Neural progenitor cell (in vitro differentiated cells): ENCODE data around the gene ASXL1. TPM values are rescaled to one million over a fixed set of nuclear protein-coding genes. Genes with fewer than 3 reads are reported as not detected.

Experiments
- DNase-seq: peaks from one replicate; pipeline ENCODE4 v3.0.0-alpha.2; 2016; ENCODE audit warnings: low spot score
- H2AFZ ChIP-seq: fragments of 200-600 bp; sonication (generic); replicated peaks from 2 replicates; pipeline ENCODE4 v1.6.1; 2016; ENCODE audit warnings: antibody characterized with exemption
- H3F3A ChIP-seq: fragments of 200-600 bp; sonication (generic); 2 replicates; pipeline ENCODE4 v1.6.1; 2016; ENCODE audit warnings: antibody characterized with exemption, low read depth
- H3K27ac ChIP-seq: fragments of 200-600 bp; sonication (generic); 2 replicates; pipeline ENCODE4 v1.5.1; 2016; ENCODE audit warnings: mild to moderate bottlenecking
- H3K27me3 ChIP-seq: fragments of 200-600 bp; sonication (generic); 2 replicates; pipeline ENCODE4 v1.6.1; 2016; ENCODE audit warnings: mild to moderate bottlenecking, moderate library complexity
- H3K36me3 ChIP-seq: fragments of 200-600 bp; sonication (generic); 2 replicates; pipeline ENCODE4 v1.5.1; 2016
- H3K4me1 ChIP-seq: fragments of 200-600 bp; sonication (generic); 2 replicates; pipeline ENCODE4 v1.6.1; 2016; ENCODE audit warnings: mixed run types
- H3K4me2 ChIP-seq: fragments of 200-600 bp; sonication (generic); 2 replicates; pipeline ENCODE4 v1.6.1; 2016
- H3K4me3 ChIP-seq: fragments of 200-600 bp; sonication (generic); 2 replicates; pipeline ENCODE4 v1.5.1; 2016
- H3K79me2 ChIP-seq: fragments of 200-600 bp; sonication (generic); 2 replicates; pipeline ENCODE4 v1.6.1; 2016; ENCODE audit warnings: low read depth
- H3K9ac ChIP-seq: fragments of 200-600 bp; sonication (generic); 2 replicates; pipeline ENCODE4 v1.6.1; 2016
- H3K9me3 ChIP-seq: fragments of 200-600 bp; sonication (generic); 2 replicates; pipeline ENCODE4 v1.5.1; 2016; ENCODE audit warnings: low read depth
- H4K20me1 ChIP-seq: fragments of 200-600 bp; sonication (generic); 2 replicates; pipeline ENCODE4 v1.6.1; 2016; ENCODE audit warnings: low read depth
- H3K27ac Mint-ChIP-seq: 3 replicates; pipeline ENCODE4 v1.8.0; 2021; ENCODE audit warnings: mixed read lengths
- H3K27me3 Mint-ChIP-seq: 2 replicates; pipeline ENCODE4 v1.8.0; 2022; ENCODE audit warnings: low read depth, mild to moderate bottlenecking, inconsistent platforms, moderate library complexity, mixed read lengths; ENCODE audit not compliant: insufficient read depth
- H3K36me3 Mint-ChIP-seq: 3 replicates; pipeline ENCODE4 v1.8.0; 2021; ENCODE audit warnings: mixed read lengths
- H3K4me1 Mint-ChIP-seq: 3 replicates; pipeline ENCODE4 v1.8.0; 2021; ENCODE audit warnings: mixed read lengths
- H3K4me3 Mint-ChIP-seq: 3 replicates; pipeline ENCODE4 v1.8.0; 2021; ENCODE audit warnings: mild to moderate bottlenecking, moderate library complexity, mixed read lengths
- H3K9me3 Mint-ChIP-seq: 3 replicates; pipeline ENCODE4 v1.8.0; 2020; ENCODE audit warnings: mixed read lengths
- EZH2 ChIP-seq: fragments of 200-600 bp; sonication (generic); IDR thresholded peaks from 2 replicates; pipeline ENCODE4 v1.6.1; 2017; ENCODE audit warnings: antibody characterized with exemption, mild to moderate bottlenecking, moderate library complexity
- EZH2phosphoT487 ChIP-seq: fragments of 200-600 bp; sonication (generic); IDR thresholded peaks from 2 replicates; pipeline ENCODE4 v1.6.1; 2017; ENCODE audit warnings: antibody characterized with exemption
- total RNA-seq: library from RNA; depleted of rRNA; stranded (reverse); fragments of >200 nt; gene quantifications from 2 replicates; pipeline ENCODE4 v1.2.3, GENCODE V29; 2015; ENCODE audit warnings: low replicate concordance
- TF ChIP-seq, protein P1 (sequence below): fragments of 200-600 bp; sonication (generic); IDR thresholded peaks from 2 replicates; pipeline ENCODE4 v1.5.1; 2017; ENCODE audit warnings: antibody characterized with exemption, mild to moderate bottlenecking

Gene ASXL1
- total RNA-seq, 1 donor from 2014 or later = 48.2 TPM

DNA sequence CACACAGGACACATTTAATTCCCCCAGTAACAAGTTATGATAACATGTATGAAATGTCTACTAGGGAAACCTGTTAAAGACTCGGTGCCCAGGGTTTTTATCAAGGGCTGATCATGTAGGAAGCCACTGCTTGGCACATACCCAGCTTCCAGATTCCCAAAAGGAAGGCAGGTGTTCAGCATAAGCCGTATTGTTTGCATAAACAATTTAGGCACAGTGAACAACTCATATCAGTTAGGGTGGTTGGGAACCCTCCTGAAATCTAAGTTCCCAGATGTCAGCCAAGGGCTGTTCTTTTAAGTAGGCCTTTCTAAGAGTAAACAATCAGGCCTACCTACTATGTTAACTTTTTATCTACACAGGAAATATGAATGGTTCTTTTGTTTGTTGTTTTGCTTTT is 74.1 kb downstream of the ASXL1 start:
- Histone ChIP-seq H3K27me3 (no peaks in the 10 kb centered on the region), H2AFZ (no peak overlapping the region), H3F3A (no peaks in the 10 kb centered on the region), H3K36me3 (peaks cover 6% of the 10 kb centered on the region), H3K79me2 (no peaks in the 10 kb centered on the region), H3K9me3 (no peaks in the 10 kb centered on the region), H3K4me1 (no peaks in the 10 kb centered on the region), H3K27ac (no peak overlapping the region), H3K4me2 (no peak overlapping the region), H4K20me1 (peaks cover 12% of the 10 kb centered on the region), H3K9ac (no peak overlapping the region), H3K4me3 (no peak overlapping the region)
- H3K27me3 Mint-ChIP-seq = no peaks in the 10 kb centered on the region
- H3K36me3 Mint-ChIP-seq = peaks cover 51% of the 10 kb centered on the region
- no peak for TF ChIP-seq EZH2
- TF ChIP-seq, protein P1, sequence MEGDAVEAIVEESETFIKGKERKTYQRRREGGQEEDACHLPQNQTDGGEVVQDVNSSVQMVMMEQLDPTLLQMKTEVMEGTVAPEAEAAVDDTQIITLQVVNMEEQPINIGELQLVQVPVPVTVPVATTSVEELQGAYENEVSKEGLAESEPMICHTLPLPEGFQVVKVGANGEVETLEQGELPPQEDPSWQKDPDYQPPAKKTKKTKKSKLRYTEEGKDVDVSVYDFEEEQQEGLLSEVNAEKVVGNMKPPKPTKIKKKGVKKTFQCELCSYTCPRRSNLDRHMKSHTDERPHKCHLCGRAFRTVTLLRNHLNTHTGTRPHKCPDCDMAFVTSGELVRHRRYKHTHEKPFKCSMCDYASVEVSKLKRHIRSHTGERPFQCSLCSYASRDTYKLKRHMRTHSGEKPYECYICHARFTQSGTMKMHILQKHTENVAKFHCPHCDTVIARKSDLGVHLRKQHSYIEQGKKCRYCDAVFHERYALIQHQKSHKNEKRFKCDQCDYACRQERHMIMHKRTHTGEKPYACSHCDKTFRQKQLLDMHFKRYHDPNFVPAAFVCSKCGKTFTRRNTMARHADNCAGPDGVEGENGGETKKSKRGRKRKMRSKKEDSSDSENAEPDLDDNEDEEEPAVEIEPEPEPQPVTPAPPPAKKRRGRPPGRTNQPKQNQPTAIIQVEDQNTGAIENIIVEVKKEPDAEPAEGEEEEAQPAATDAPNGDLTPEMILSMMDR = no peak
- no peak for TF ChIP-seq EZH2phosphoT487
- no peak overlapping the region for H3K4me3 Mint-ChIP-seq
- H3K4me1 Mint-ChIP-seq = no peaks in the 10 kb centered on the region
- H3K9me3 Mint-ChIP-seq = no peaks in the 10 kb centered on the region
- no peak for DNase-seq
- H3K27ac Mint-ChIP-seq = no peak overlapping the region

GRCh38 chr20:32433311-32434021 is 75.3 kb downstream of the ASXL1 start:
- no peak overlapping the region for H3K9ac ChIP-seq
- H3K27me3 Mint-ChIP-seq = peaks cover 3% of the 10 kb centered on the region
- no peak overlapping the region for H3K4me3 Mint-ChIP-seq
- no peaks in the 10 kb centered on the region for H3K27me3 ChIP-seq
- H3K4me1 ChIP-seq = no peaks in the 10 kb centered on the region
- no peaks in the 10 kb centered on the region for H3K9me3 Mint-ChIP-seq
- peaks cover 50% of the 10 kb centered on the region for H3K36me3 Mint-ChIP-seq
- H3K9me3 ChIP-seq = no peaks in the 10 kb centered on the region
- DNase-seq = no peak
- H3K36me3 ChIP-seq = peaks cover 6% of the 10 kb centered on the region
- no peak overlapping the region for H2AFZ ChIP-seq
- no peak for TF ChIP-seq EZH2phosphoT487
- TF ChIP-seq, protein P1 = no peak
- TF ChIP-seq EZH2 = no peak
- H3K27ac Mint-ChIP-seq = no peak overlapping the region
- no peaks in the 10 kb centered on the region for H3F3A ChIP-seq
- H3K27ac ChIP-seq = no peak overlapping the region
- H3K4me1 Mint-ChIP-seq = no peaks in the 10 kb centered on the region
- H3K4me2 ChIP-seq = no peak overlapping the region
- H3K79me2 ChIP-seq = no peaks in the 10 kb centered on the region
- peaks cover 13% of the 10 kb centered on the region for H4K20me1 ChIP-seq
- H3K4me3 ChIP-seq = no peak overlapping the region

- Histone ChIP-seq H3K9me3 (no peaks in the 10 kb centered on the region), H3K4me3 (no peak overlapping the region), H3F3A (no peaks in the 10 kb centered on the region), H3K4me1 (no peaks in the 10 kb centered on the region), H3K27me3 (no peaks in the 10 kb centered on the region), H3K79me2 (no peaks in the 10 kb centered on the region), H4K20me1 (peaks cover 13% of the 10 kb centered on the region), H3K36me3 (peaks cover 6% of the 10 kb centered on the region), H3K4me2 (no peak overlapping the region), H2AFZ (no peak overlapping the region), H3K27ac (no peak overlapping the region), H3K9ac (no peak overlapping the region)
- Mint-ChIP-seq H3K36me3 (peaks cover 50% of the 10 kb centered on the region), H3K27me3 (peaks cover 3% of the 10 kb centered on the region), H3K27ac (no peak overlapping the region), H3K4me3 (no peak overlapping the region), H3K9me3 (no peaks in the 10 kb centered on the region), H3K4me1 (no peaks in the 10 kb centered on the region)
- DNase-seq = no peak
- TF ChIP-seq, protein P1 = no peak
- no peak for TF ChIP-seq EZH2
- TF ChIP-seq EZH2phosphoT487 = no peak
Observed at GRCh38 chr20:32434434-32434833, 76.3 kb downstream of the ASXL1 start.
